Psoas muscle (tissue), 8 donors: ENCODE measurements around the gene GMEB2. TPM values are rescaled to one million over a fixed set of nuclear protein-coding genes. Genes with fewer than 3 reads are reported as not detected.

Experiments used
- ATAC-seq, 4 donors: fragments of 200-7000 bp; cut with Tn5 transposase; one replicate each; pipeline ENCODE4 v1.9.1; 2020; ENCODE audit warnings: moderate library complexity in 3 of 4, mild to moderate bottlenecking in 2 of 4
- DNase-seq, 2 donors: peaks; one replicate each; pipeline ENCODE4 v3.0.0-alpha.2; 2020
- H3K27ac ChIP-seq: fragments of 200-600 bp; one replicate; pipeline ENCODE4 v1.8.0; 2022
- H3K27me3 ChIP-seq, 3 donors: fragments of 200-600 bp in 1 of 3; one replicate each; pipeline versions ENCODE4 v1.6.1 to v1.8.0; 2013 to 2022; ENCODE audit warnings: low read length in 2 of 3, mild to moderate bottlenecking in 2 of 3, moderate library complexity in 1 of 3; ENCODE audit not compliant: insufficient read depth in 3 of 3
- H3K36me3 ChIP-seq, 2 donors: fragments of 200-600 bp in 1 of 2; one replicate each; pipeline versions ENCODE4 v1.6.1 to v1.8.0; 2013 to 2022; ENCODE audit warnings: low read depth in 1 of 2, mild to moderate bottlenecking in 1 of 2, moderate library complexity in 1 of 2; ENCODE audit not compliant: insufficient read depth in 1 of 2
- H3K4me1 ChIP-seq: fragments of 200-600 bp; one replicate; pipeline ENCODE4 v1.8.0; 2022
- H3K4me3 ChIP-seq: fragments of 200-600 bp; one replicate; pipeline ENCODE4 v1.8.0; 2022; ENCODE audit warnings: mild to moderate bottlenecking
- H3K9me3 ChIP-seq: fragments of 200-600 bp; one replicate; pipeline ENCODE4 v1.8.0; 2022
- WGBS, 3 donors: extraction: QIAGEN DNeasy Blood & Tissue Kit; methylation state at CpG; one replicate each; pipeline versions ENCODE4 v1.1.6 to v1.1.7; 2013; 5-methylcytosine and 5-hydroxymethylcytosine counted together
- intact Hi-C, 2 donors: fragments of 100-400 bp; cut with DNase I; formaldehyde crosslinking; loops; one replicate each; pipeline versions ENCODE4 v1.11.0 to v1.14.2; 2022
- polyA plus RNA-seq, 3 donors: library from polyadenylated mRNA; stranded (reverse); fragments of 200-250 nt; gene quantifications; one replicate each; pipeline ENCODE4 v1.2.3, GENCODE V29; 2013
- total RNA-seq, 4 donors: library from RNA; stranded (reverse); fragmentation: NEBNext Ultra II Directional in 2 of 4; extraction: Animal tissue kit (Norgen Biotek cat#: 25700) in 2 of 4; gene quantifications; one replicate each; pipeline versions ENCODE4 v1.2.1 to v1.2.4, GENCODE V29; 2021 to 2023
- TF ChIP-seq, protein P1 (sequence below): fragments of 200-600 bp; IDR thresholded peaks from one replicate; pipeline ENCODE4 v1.8.0; 2022; ENCODE audit warnings: antibody characterized with exemption
- donor health status: healthy with polysubstance abuse.
- donor health status: DM: no; HTN: no; CAD: no; lungs with moderate emphysema.
- donor health status: Bipolar disorder and iron deficiency.
- donor health status: healthy.
- donor health status: DM: yes; HTN: yes; CAD: no.
- donor health status: DM: no; HTN: no; CAD: no.
- donor health status: DM: no; HTN: no; CAD: no.
- donor health status: DM: yes; HTN: yes; CAD: no.

GMEB2 gene
- total and polyA plus RNA-seq, 7 donors = 5.4 to 10.1 (median 8.5) TPM

DNA sequence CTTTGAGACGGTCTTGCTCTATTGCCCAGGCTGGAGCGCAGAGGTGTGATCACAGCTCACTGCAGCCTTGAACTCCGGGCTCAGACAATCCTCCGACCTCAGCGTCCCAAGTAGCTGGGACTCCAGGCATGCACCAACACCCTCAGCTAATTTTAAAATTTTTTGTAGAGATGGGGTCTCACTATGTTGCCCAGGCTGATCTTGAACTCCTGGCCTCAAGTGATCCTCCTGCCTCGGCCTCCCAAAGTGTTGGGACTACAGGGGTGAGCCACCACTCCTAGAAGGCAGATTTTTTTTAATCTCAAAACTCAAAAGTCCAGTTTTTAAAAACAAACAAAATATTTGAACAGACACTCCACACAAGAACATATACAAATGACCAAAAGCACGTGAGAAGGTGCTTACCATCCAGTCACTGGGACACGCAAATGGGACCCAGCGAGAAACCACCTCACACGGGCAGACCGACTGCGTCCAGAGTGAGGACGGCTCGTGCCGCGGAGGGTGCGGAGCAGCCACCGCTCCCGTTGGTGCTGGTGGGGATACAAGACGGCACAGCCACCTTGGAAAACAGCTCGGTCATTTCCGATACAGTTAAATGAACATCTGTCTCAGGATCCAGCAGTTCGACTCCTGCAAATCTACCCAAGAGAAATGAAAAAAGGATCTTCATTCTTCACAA, 44.4 kb downstream of the GMEB2 start:
- Histone ChIP-seq H3K4me3 (no peak overlapping the region), H3K36me3 (no peaks in the 10 kb centered on the region), H3K27me3 (peaks cover 0 to 3% (median 0%) of the 10 kb centered on the region in 3 donors), H3K9me3 (no peaks in the 10 kb centered on the region), H3K27ac (no peak overlapping the region), H3K4me1 (no peaks in the 10 kb centered on the region)
- intact Hi-C loops = no loop called here
- no peak for DNase-seq
- no peak for ATAC-seq
- WGBS, 3 donors = 81 to 85% (median 84%) methylated on average over 23 of the region's 23 CpGs
- TF ChIP-seq, protein P1, sequence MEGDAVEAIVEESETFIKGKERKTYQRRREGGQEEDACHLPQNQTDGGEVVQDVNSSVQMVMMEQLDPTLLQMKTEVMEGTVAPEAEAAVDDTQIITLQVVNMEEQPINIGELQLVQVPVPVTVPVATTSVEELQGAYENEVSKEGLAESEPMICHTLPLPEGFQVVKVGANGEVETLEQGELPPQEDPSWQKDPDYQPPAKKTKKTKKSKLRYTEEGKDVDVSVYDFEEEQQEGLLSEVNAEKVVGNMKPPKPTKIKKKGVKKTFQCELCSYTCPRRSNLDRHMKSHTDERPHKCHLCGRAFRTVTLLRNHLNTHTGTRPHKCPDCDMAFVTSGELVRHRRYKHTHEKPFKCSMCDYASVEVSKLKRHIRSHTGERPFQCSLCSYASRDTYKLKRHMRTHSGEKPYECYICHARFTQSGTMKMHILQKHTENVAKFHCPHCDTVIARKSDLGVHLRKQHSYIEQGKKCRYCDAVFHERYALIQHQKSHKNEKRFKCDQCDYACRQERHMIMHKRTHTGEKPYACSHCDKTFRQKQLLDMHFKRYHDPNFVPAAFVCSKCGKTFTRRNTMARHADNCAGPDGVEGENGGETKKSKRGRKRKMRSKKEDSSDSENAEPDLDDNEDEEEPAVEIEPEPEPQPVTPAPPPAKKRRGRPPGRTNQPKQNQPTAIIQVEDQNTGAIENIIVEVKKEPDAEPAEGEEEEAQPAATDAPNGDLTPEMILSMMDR = no peak

DNA sequence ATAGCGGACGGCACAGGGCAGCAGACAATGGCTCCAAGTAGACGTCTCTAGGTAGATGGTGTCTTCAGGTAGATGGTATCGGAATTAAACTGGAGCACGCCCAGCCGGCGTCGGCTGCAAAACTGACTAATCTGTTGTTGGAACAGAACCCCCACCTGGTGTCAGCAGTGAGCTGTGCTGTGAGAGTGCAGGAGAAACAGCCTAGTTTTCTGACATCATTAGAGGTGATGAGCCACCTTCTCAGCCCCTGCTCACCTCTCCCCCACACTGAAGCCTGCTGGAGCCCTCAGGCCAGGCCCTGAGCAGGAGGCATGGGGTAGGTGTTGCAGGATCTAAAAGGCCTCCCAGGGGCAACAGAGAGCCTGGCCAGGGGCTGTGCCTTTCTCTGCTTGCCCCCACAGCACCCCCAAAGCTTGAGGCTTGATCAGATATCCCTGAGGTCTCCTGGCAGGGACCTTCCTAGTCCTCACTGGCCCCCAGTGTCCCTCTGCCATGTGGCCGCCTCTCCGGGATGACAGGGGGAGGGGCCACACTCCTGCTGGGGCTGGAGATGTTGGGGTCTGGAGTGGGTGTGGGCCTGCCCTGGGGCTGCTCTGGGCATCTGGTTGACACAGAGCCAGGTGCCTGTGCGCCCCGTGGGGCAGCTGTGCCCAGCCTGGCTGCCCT, 46.0 kb downstream of the GMEB2 start:
- no peak for ATAC-seq

DNA sequence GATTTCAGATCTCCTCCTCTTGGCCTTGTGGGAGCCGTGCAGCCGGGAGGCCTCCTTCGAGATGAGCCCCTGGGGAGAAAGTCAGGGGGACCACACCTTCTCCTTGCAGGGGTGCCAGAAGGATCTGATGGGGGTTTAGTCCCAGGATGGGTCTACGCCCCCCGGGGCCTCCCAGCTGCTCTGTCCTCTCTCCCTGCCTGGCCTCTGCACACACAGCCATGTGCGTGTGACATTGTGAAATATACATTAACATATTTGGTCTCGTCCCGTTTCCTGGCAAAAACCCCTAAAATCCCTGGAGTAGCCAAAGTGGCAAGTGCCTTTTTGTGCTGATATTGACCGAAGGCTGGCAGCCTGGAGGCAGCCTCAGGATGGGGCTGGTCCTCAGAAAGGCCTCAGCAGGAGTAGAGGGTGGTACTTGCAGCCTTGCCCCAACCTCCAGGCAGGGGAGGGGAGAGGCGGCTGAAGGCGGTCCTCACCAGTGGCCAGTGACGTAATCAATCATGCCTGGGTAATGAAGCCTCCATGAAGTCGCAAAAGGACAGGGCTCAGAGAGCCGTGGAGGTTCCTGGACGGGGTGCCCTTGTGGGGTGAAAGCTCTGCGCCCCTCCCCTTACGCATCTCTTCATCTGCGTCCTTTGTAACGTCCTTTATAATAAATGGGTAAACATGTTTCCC, 47.7 kb downstream of the GMEB2 start:
- 66 to 68% (median 67%) methylated on average over 19 of the region's 19 CpGs for WGBS, 3 donors
- ATAC-seq (no peak), DNase-seq (no peak)
- peaks cover 5% of the 10 kb centered on the region for H3K4me1 ChIP-seq
- intact Hi-C loops = no loop called here
- TF ChIP-seq, protein P1 = no peak
- H3K27ac ChIP-seq = no peak overlapping the region
- H3K36me3 ChIP-seq = no peaks in the 10 kb centered on the region
- peaks cover 0 to 5% (median 3%) of the 10 kb centered on the region in 3 donors for H3K27me3 ChIP-seq
- H3K9me3 ChIP-seq = no peaks in the 10 kb centered on the region
- no peak overlapping the region for H3K4me3 ChIP-seq

More for the DNA sequence above, 46.0 kb downstream of the GMEB2 start:
- no peaks in the 10 kb centered on the region for H3K36me3 ChIP-seq
- no peak overlapping the region for H3K27ac ChIP-seq
- H3K27me3 ChIP-seq = peaks cover 0 to 3% (median 0%) of the 10 kb centered on the region in 3 donors
- no peak for DNase-seq
- 58 to 67% (median 65%) methylated on average over 12 of the region's 12 CpGs for WGBS, 3 donors
- H3K4me1 ChIP-seq = peaks cover 5% of the 10 kb centered on the region
- intact Hi-C loops = no loop called here
- no peak overlapping the region for H3K4me3 ChIP-seq
- H3K9me3 ChIP-seq = no peaks in the 10 kb centered on the region
- TF ChIP-seq, protein P1 = no peak

DNA sequence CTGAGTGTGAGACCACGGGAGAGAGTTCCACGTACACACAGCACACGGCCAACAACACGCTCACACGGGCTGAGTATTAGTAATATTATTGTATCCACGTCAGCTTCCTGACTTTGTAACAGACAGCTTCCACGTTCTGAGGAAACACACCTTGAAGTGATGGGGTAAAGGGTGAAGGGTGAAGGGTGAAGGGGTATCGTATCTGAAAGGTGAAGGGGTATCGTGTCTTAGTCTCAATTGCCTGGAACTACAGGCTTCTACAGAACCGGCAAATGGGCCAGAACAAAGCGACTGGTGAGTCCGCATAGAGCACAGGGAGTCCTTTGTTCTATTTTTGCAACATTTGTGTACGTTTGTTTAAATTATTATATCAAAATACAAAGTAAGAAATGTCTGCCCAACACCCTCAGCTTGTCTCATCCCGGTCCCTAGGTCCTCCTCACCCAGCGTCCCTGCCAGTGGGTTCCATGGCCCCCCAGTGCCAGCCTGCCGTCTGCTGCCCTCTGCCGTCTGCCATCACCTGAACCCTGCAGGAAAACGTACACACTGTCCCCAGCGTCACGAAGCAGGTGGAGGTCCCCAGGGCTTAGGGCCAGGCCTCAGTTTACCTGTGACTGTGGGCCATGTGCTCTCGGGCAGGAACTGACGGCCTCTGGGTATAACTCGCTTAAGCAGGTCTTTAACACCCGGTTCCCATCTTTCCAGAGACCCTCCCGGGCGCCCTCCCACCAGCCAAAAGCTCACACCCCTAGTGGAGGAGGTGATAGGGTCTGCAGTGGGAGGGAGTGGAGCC, 48.5 kb downstream of the GMEB2 start:
- 80 to 81% (median 80%) methylated on average over 26 of the region's 26 CpGs for WGBS, 3 donors

More for the DNA sequence above, 48.5 kb downstream of the GMEB2 start:
- ATAC-seq (no peak), DNase-seq (no peak)
- TF ChIP-seq, protein P1 = no peak
- H3K9me3 ChIP-seq = no peaks in the 10 kb centered on the region
- H3K36me3 ChIP-seq = no peaks in the 10 kb centered on the region
- intact Hi-C loops = no loop called here
- no peak overlapping the region for H3K27ac ChIP-seq
- peaks cover 5% of the 10 kb centered on the region for H3K4me1 ChIP-seq
- H3K4me3 ChIP-seq = no peak overlapping the region
- H3K27me3 ChIP-seq = peaks cover 0 to 12% (median 3%) of the 10 kb centered on the region in 3 donors
